ENCODE measurements around the gene ZBTB7A.

The ZBTB7A gene

GRCh38 chr19:4055209-4055552, 11.5 kb downstream of the ZBTB7A start (continued):
- TF ChIP-seq ZNF530 (tag by site-specific recombination; IDR thresholded peaks at IDR 0.05; ENCODE audit: low read depth) = no peak
- no peak for TF ChIP-seq ZBTB6 (tag by site-specific recombination; IDR thresholded peaks at IDR 0.05)

GRCh38 chr19:4054441-4055208, 12.1 kb downstream of the ZBTB7A start:
- no peak overlapping the region for H3K27ac ChIP-seq (ENCODE audit: extremely low read depth, low read depth, low read length)
- no peaks in the 10 kb centered on the region for H3K9me3 ChIP-seq (ENCODE audit: control insufficient read depth, insufficient read depth, low read depth, low read length)
- ChIA-PET POLR2A (no interaction called here), CTCF (no interaction called here)
- TF ChIP-seq ZNF16 (tag by site-specific recombination; IDR thresholded peaks at IDR 0.05; ENCODE audit: low read depth) = no peak
- TF ChIP-seq ZBTB20 (tag by site-specific recombination; IDR thresholded peaks at IDR 0.05) = no peak
- no peak for TF ChIP-seq RBAK (tag by site-specific recombination; IDR thresholded peaks at IDR 0.05)
- TF ChIP-seq ZNF433 (tag by site-specific recombination; IDR thresholded peaks at IDR 0.05; ENCODE audit: low read depth) = no peak
- TF ChIP-seq ZNF148 (tag by site-specific recombination; IDR thresholded peaks at IDR 0.05; ENCODE audit: borderline replicate concordance) = no peak
- no peak for TF ChIP-seq ZNF280D (tag by site-specific recombination; IDR thresholded peaks at IDR 0.05)
- no peak for TF ChIP-seq ZNF830 (tag by site-specific recombination; IDR thresholded peaks at IDR 0.05; ENCODE audit: low read depth)
- no peak for TF ChIP-seq ZIC2 (tag by site-specific recombination; IDR thresholded peaks at IDR 0.05)
- TF ChIP-seq ZNF175 (tag by site-specific recombination; IDR thresholded peaks at IDR 0.05) = no peak
- no peak for TF ChIP-seq REST (tag by site-specific recombination; IDR thresholded peaks at IDR 0.05)
- no peak for TF ChIP-seq ZSCAN23 (tag by site-specific recombination; IDR thresholded peaks at IDR 0.05)
- peaks cover 17 to 54% of the 10 kb centered on the region in 2 experiments; a peak in 2 of 3 replicates for H3K36me3 ChIP-seq (ENCODE audit: control insufficient read depth in 2 of 2, insufficient read depth in 1 of 2, low read length in 2 of 2)
- no peak overlapping the region for H3K4me3 ChIP-seq (ENCODE audit: low read depth, low read length)
- H3K4me1 ChIP-seq (ENCODE audit: control insufficient read depth, insufficient read depth, low read length) = no peaks in the 10 kb centered on the region

All from HEK293 (cell line).